Activated gamma-delta T cell treated with anti-CD3 and anti-CD28 coated beads, Interleukin-2, amount 50 U/mL, for 16 hours (primary cell): ENCODE results near the gene SERPINA5.
"Not testable (repeated sequence)": the region's sequence is repeated elsewhere in the genome, so short reads cannot be mapped to it uniquely, and the experiment has no call there.

Experiments
- DNase-seq: peaks from one replicate; pipeline ENCODE4 v3.0.0-alpha.2; 2020; ENCODE audit warnings: low read depth

Gene SERPINA5

DNA sequence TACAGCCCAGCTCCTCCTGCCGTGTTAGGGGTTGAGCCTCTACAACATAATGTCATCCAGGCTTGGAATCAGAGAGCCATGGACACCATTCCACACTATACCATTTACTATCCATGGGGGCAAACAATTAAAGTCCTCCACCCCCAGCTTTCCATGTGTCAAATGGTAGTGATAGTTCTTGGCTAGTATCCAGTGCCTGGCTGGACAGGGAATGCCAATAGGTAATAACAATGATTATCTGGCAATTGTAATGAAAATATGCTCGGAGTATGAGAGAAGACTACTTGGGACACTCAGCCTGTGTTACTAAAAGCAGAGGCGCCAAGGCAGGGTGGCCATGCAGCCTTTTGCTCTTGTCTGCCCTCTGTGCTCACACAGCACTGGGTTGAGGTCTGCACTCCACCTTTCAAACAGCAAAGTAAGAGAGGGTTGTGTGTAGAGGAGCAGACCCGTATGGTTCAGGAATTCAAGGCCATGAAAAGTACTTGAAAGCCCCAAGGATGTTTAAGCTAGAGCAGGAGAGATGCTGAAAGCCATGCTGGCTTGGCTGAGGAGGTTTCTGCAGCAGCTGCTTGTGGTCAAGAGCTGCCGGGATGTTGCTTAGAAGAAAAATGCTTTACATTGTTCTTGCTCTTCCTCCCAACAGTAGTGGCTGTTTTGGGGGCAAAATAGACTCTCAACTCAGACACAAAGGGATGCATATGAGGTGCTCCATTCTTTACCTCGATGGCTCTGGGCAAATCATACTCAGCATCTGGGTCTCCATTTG is 41.6 kb downstream of the SERPINA5 start:
- DNase-seq = no peak

DNA sequence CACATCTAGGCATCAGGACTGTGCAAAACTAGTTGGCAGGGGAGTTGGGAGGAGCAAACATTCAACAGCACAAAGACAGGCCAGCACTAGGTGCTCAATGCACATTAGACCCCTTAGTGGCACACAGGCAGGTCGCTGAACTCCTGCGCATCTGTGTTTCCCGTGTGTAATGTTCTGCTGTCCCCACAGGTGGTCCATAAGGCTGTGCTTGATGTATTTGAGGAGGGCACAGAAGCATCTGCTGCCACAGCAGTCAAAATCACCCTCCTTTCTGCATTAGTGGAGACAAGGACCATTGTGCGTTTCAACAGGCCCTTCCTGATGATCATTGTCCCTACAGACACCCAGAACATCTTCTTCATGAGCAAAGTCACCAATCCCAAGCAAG is 42.2 kb downstream of the SERPINA5 start:
- no peak for DNase-seq

DNA sequence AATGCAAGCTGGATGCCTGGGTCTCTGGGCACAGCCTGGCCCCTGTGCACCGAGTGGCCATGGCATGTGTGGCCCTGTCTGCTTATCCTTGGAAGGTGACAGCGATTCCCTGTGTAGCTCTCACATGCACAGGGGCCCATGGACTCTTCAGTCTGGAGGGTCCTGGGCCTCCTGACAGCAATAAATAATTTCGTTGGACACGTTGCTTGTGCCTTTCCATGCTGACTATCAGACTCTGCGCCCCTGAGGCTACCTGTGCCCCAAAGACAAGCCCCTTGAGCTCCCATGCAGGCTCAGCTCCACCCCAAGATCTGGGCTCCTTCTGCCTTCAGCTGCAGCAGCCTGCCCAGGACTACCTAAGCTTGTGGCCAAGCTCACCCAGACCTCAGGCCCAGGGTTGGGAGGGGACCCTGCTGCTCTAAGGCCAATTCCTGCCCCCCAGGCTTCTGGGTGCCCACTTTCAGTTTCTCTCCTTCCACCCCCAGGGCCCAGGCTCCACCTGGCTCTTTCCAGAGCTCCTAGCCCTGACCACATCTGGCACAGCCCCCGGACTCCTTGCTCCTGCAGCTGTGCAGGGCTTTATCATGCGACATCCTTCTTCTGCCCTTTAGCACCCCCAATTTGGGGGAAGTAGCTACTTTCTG is 42.8 kb downstream of the SERPINA5 start:
- no peak for DNase-seq

DNA sequence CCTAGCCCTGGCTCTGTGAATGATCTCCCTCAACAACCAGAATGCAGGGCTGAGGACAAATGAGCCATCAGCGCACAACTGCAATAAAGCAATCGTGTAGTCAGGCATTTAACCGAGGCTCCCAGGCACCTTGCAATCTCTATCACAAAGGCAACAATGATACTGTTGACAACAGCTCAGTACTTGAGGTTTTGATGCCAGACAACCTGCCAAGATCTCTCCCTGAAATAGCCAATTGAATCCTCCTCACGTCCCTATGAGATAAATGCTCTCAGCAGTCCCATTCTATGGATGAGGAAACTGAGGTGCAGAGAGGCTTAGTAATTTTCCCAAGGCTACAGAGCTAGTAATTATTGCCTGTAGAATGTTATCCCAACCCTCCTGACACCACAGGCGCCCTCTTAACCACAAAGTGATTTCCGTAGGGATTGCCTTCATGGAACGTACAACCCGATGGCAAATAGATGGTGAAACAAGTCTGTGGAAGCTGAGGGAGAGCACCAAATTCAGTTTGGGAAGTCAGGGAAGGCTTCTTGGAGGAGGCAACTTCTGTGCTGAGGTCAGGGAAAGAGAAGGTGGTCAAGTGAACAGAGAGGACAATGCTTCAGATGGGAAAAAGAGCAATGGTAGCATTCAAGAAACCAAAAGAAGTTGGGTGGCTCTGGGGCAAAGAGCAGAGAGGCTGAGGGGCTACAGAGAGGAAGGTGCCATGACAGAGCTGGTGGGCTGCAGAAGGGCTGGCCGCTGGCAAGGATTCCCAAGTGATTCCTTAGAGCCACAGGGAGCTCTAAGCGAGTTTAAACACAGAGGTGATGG is 43.5 kb downstream of the SERPINA5 start:
- no peak for DNase-seq

DNA sequence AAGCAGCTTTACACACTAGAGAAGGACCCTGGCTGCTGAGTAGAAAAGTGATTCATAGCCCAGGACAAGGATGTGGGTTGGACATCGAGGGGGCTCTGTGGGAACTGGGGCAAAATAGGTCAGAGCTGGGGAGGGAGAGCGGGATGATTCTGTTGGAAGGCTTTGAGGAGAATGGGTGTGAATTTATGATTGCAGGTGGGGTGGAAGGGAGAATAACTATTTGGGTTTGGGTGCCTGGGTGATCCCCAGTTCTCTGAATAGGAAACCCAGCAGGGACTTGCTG is 44.1 kb downstream of the SERPINA5 start:
- no peak for DNase-seq

DNA sequence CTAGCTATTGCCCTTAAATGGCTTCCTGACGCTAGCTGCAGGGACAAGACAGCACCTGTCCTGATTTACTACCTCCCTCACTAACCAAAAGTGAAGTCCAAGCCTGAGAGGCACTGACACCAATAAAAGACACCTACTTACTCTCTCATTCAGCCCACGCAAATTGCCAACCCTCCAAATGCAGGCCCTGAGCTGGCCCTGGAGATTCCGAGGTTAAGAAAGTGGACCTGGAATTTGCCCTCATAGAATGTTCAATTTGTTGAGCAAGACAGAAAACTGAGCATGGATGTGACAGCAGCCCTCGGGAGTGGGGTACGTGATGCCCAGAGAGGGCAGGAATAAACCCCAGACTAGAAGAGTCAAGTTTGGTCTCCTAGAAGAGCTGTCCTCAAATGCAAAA is 47.4 kb downstream of the SERPINA5 start:
- no peak for DNase-seq

DNA sequence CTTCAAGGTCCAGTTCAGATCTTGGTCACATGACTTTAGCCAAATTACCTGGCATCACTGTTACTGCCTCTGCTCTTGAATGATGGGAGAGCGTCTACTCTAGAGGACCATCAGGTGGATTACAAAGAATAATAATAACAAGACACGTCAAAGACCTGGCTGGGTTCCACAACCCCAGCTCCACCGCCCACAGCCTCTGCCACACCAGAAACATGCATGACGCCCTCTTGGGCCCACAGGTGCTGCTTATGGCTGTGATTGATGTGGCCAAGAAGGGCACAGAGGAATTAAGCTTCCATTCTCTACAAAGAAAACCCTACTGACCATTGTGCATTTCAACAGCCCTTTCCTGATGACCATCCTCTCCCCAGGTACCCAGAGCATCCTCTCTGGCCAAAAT is 49.2 kb downstream of the SERPINA5 start:
- DNase-seq = no peak

DNA sequence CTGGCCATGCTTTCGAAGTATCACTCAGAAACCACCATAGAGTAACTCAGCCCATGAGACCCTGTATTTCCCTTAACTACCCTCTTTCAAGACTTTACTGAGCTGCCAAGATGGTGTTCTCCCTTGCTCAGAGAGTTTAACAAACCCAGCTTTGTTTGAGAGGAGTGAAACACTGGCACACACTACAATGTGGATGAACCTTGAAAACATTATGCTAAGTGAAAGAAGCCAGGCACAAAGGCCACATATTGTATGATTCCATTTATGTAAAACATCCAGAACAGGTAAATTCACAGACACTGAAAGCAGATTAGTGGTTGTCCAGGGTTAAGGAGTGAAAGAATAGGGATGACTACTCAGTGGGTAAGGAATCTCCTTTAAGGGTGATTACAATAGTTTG is 49.8 kb downstream of the SERPINA5 start:
- DNase-seq = no peak

DNA sequence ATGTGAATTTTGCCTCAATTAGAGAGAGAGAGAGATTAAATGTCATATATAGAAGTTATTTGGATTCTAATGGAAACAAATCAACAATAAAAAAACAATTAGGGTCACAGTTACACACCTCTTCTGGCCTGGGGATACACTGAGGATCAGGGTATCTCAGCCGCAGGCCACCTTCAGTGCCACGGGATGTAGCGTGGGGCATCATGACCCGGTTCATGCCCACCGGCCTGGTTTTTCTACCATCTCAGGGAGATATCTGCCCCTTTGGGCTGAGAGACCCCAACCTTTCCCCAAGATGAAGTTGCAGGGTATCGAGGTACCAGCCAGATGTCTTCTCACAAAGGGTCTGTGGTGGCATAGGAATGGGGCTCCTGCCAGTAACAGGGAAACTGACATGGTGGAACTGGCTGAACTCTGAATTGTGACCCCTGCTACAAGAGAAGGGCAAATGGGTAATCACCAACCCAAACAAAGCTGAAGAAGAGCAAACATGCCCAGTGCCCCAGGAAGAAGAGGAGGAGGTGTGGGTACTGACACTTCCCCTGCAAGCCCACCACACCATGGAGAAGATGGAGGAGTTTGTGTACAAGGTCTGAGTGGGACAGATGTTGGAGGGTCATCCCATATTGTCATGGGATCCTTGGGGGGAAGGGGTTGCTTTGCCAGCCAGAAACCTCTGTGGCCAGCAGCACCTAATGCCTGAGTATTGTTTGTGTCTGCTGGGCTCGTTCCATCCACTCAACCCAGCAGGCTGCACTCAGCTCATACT is 50.5 kb downstream of the SERPINA5 start:
- DNase-seq = no peak

DNA sequence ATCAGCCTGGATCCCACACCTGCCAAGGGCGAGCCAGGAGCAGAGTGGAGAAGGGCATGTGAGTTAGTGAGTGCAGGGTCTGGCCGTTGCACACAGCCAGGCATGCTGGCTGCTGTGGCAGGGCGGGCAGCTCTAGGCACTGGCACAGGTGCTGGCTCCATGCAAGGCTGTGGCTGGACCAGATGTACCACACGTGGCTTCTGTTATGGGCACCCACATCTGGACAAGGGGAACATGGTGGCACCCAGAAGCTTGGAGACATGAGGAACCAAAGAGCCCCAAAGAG is 51.0 kb downstream of the SERPINA5 start:
- no peak for DNase-seq

DNA sequence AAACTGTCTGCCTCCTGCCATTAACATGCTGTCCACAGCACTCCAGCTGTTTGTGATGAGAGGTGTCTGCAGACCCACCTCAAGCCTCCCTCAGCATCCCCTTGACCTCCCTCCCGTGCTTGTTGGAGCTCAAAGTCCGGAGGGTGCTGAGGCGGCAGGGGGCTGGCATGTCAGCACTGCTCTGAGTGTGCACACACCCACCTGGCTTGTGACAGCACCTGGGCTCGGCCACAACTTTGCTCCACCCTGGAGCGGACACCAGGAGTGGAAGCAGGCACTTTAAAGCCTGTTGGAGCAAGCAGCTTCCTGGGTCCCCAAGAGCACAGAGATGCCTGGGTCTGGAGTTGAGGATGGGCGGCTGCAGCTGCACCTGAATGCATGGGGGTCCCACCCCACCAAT is 51.9 kb downstream of the SERPINA5 start:
- no peak for DNase-seq

DNA sequence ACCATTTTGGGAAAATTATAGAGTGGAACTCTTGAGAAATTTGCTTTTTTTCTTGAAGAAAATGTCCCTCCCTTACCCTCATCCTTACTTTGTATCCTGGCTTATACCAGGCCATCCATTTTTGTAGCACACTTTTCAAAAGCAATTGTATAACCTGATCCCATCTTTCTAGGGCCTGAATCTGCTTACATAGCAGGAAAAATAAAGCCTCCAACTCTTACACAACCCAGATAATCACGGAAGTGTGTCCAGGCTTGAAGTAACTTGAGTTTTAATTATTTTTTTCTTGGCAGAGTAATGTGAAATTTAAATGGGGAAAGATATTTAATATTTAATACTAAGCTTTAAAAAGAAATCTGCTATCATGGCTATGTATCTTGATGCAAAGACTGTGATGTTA is 53.9 kb downstream of the SERPINA5 start:
- DNase-seq = no peak

DNA sequence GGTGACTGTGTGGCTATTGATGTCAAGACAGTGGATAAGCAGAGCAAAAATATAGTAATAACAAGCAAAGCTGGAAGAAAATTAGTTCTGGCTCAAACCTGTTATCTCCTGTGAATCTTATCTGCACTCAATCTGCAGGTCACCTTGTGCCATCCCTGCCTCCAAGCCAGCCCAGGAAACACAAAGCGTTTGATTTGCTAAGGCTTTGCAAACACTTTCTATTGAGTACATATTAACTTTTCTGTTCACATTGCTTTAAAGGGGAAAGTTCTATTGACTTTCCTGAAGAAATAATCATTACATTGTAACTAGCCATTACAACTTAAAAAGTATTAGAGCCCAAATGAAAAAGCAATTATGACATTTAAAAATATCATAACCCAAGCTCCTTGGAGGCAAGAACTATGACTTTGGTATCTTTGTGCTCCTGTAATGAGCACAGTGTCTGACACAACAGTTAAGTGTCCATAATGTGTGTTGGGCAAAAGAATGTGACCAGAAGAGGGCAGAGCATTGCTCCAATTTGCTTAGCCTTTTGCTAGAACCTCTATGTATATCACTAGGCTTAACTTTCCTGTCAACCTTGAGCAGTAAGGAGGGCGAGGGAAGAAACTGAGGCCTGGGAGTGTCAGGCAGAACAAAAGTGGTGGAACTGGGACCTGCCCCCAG is 55.7 kb downstream of the SERPINA5 start:
- DNase-seq = no peak

DNA sequence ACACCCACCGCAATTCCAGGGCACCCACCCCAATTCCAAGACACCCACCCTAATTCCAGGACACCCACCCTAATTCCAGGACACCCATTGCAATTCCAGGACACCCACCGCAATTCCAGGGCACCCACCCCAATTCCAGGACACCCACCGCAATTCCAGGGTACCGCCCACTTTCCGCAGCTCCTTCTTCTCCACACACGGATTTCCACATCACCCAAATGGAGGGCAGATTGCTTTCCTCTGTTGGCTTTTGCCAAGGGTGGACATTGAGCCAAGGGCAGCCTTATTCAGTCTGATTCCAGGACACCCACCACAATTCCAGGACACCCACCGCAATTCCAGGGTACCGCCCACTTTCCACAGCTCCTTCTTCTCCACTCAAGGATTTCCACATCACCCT is 56.6 kb downstream of the SERPINA5 start:
- not testable (repeated sequence) for DNase-seq

DNA sequence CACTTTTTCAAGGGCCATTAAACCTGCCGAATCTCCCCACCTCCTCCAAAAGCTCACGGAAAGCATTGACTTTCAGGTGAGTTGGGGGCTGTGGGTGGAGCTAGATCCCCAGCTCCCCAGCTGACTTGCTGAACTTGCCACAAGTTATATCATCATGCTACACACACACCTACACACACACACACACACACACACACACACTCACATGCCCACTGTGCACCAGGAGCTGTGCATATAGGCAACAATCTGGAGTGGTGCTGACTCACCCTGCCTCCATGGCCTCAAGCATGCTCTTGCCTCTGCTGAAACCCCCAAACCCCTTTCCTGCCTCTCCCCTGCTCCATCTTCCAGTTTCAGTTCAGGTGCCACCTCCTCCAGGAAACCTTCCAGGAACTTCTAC is 57.1 kb downstream of the SERPINA5 start:
- no peak for DNase-seq

DNA sequence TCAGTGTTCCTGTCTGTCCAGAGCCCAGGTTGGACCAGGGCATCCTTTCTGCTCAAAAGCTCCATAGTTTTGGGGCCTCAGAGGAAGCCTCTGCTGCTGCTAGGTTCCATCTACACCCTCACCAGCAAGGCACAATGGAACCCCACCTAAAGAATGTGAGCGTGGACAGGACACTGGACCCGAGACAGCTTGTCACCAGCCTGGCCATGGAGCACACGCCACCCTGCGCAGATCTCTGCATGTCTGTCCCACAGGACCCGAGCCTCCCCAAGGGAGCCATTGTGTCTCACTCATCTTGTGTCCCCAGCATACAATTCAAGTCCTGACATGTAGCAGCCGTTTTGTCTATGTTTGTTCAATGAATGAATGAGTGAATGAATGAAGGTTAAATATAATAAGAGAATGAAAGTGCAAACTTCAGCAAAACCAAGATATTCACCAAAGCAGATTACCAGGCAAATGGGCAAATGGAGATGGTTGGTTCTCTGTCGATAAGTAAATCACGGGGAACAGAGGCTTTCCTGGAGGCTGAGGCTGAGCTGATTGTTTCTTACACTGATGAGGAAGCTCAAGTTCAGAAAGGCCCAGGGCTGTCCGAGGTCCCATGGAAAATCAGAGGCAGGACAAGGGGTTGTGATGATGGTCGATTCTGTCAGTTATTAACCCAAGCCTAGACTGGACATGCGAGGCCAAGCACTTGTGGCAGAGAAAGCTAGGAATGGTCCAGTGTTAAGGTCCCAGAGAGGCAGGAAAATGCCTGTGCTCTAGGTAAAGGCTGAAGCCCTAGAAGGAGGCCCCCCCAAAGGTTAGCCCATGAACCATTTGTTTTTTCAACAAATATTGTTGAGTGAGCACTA is 58.0 kb downstream of the SERPINA5 start:
- DNase-seq = no peak

DNA sequence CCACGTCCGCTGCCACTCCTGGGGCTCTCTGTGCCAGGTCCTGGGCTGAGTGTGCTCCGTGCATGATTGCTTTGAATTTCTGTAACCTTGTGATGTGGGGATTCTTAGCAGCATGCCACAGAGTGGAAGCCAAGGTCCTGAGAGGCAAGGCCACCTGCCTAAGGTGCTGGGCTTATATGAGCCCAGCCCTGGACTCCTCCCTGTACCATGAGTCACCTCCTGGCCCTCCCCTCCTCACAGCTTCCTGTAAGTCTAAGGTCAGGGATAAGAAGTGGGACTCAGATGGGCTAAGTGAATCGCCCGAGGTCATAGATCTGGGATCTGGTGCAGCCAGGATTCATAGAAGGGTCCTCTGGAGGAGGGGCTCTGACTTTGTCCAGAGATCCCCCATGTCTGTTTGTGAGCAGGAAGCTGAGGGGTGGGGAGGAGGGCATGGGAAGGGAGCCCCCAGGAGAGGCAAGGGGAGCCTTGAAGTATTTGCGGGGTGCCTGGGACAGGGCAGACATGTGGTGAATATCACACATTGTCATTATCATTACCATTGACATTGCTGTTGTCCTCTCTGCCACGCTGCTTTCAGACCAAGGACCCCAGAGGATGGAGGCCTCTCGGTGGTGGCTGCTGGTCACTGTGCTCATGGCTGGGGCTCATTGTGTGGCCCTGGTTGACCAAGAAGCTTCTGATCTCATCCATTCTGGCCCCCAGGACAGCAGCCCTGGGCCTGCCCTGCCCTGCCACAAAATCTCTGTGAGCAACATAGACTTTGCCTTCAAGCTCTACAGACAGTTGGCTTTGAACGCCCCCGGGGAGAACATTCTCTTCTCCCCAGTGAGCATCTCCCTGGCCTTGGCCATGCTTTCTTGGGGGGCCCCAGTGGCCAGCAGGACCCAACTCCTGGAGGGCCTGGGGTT is 59.8 kb downstream of the SERPINA5 start:
- no peak for DNase-seq

DNA sequence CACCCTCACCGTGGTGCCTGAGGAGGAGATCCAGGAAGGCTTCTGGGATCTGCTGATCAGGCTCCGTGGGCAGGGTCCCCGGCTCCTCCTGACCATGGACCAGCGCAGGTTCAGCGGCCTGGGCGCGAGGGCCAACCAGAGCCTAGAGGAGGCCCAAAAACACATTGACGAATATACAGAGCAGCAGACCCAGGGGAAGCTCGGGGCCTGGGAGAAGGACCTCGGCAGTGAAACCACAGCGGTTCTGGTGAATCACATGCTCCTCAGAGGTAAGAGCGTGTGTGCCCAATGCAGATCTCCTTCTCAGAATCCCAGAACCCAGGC is 60.4 kb downstream of the SERPINA5 start:
- DNase-seq = no peak
